Measurements from ENCODE around the gene ABAT.

- TF ChIP-seq CTCF (conservative IDR thresholded peaks at IDR 0.05; ENCODE audit: low read length) (no peak), EZH2phosphoT487 (IDR thresholded peaks at IDR 0.05; ENCODE audit: borderline replicate concordance, low read depth, low read length) (no peak)
Observed at GRCh38 chr16:8773537-8773936, 99.1 kb downstream of the ABAT start.

Data from OCI-LY7 (cell line).